H1 (cell line): ENCODE data around the gene ADAD2. TPM values are rescaled to one million over a fixed set of nuclear protein-coding genes. Genes with fewer than 3 reads are reported as not detected.

Experiments used
- CTCF ChIA-PET: fragments of 300-600 bp; sonication (Branson Sonifier 250); formaldehyde crosslinking; loops from one replicate; lab custom pipeline; 2021; ENCODE audit not compliant: partially characterized antibody; lab: Charles Lee
- POLR2A ChIA-PET: fragments of 300-600 bp; sonication (Branson Sonifier 250); formaldehyde crosslinking; loops from one replicate; lab custom pipeline; 2021; ENCODE audit warnings: inconsistent platforms; ENCODE audit not compliant: partially characterized antibody; lab: Charles Lee
- DNase-seq, 2 experiments: peaks; one replicate each; pipeline versions ENCODE4 v3.0.0 to v3.0.0-alpha.2; 2010 to 2022; ENCODE audit warnings: low spot score in 2 of 2, low read depth in 1 of 2, mixed read lengths in 1 of 2
- FAIRE-seq: peaks from 2 replicates; lab custom pipeline; 2011; peaks lifted over from hg19 to GRCh38; lab: Jason Lieb, UNC
- H2AFZ ChIP-seq: 2 replicates; pipeline ENCODE4 v1.8.1; 2012; ENCODE audit warnings: low read length, inconsistent platforms
- H2AK5ac ChIP-seq: 2 replicates; pipeline ENCODE4 v1.6.1; 2013; ENCODE audit warnings: low read depth, low read length
- H2BK120ac ChIP-seq: replicated peaks from 2 replicates; pipeline ENCODE3; 2013; ENCODE audit warnings: low read depth, low read length, inconsistent platforms
- H2BK12ac ChIP-seq: 2 replicates; pipeline ENCODE4 v1.6.1; 2013; ENCODE audit warnings: low read depth, low read length
- H2BK15ac ChIP-seq: 2 replicates; pipeline ENCODE4 v1.6.1; 2013; ENCODE audit warnings: low read length
- H2BK20ac ChIP-seq: 2 replicates; pipeline ENCODE4 v1.6.1; 2013; ENCODE audit warnings: low read length
- H2BK5ac ChIP-seq: 2 replicates; pipeline ENCODE4 v1.6.1; 2013; ENCODE audit warnings: low read depth, low read length
- H3K14ac ChIP-seq: 2 replicates; pipeline ENCODE4 v1.6.1; 2013; ENCODE audit warnings: inconsistent platforms; ENCODE audit not compliant: insufficient read length
- H3K18ac ChIP-seq: 2 replicates; pipeline ENCODE4 v1.6.1; 2013; ENCODE audit warnings: low read length; ENCODE audit errors: extremely low read depth
- H3K23ac ChIP-seq: 2 replicates; pipeline ENCODE4 v1.6.1; 2013; ENCODE audit warnings: inconsistent platforms; ENCODE audit not compliant: insufficient read length
- H3K23me2 ChIP-seq: 2 replicates; pipeline ENCODE4 v1.6.1; 2013; ENCODE audit warnings: low read depth, low read length
- H3K27ac ChIP-seq: 2 replicates; pipeline ENCODE4 v1.6.1; 2011; ENCODE audit warnings: low read depth, low read length, inconsistent platforms
- H3K27me3 ChIP-seq, 4 experiments: replicated peaks in 1 of 4; 1 replicate in 1 of 4; 2 replicates in 3 of 4; pipeline versions ENCODE4 v1.6.1 to v1.8.1; 2011 to 2013; ENCODE audit warnings: low read length in 3 of 4, mild to moderate bottlenecking in 3 of 4, inconsistent platforms in 2 of 4, mixed read lengths in 2 of 4, moderate library complexity in 1 of 4; ENCODE audit not compliant: control insufficient read depth in 3 of 4, insufficient read depth in 3 of 4; ENCODE audit errors: extremely low read depth in 1 of 4
- H3K36me3 ChIP-seq, 4 experiments: 2 replicates each; pipeline versions ENCODE4 v1.6.1 to v1.8.1; 2011 to 2013; ENCODE audit warnings: mild to moderate bottlenecking in 4 of 4, low read length in 3 of 4, moderate library complexity in 2 of 4, control low read depth in 1 of 4, inconsistent platforms in 1 of 4; ENCODE audit not compliant: insufficient read depth in 4 of 4, control insufficient read depth in 2 of 4
- H3K4ac ChIP-seq: replicated peaks from 2 replicates; pipeline ENCODE3; 2013; ENCODE audit warnings: low read length, low read depth, mixed read lengths, inconsistent platforms; ENCODE audit not compliant: insufficient read length
- H3K4me1 ChIP-seq, 4 experiments: replicated peaks in 1 of 4; 1 replicate in 1 of 4; 2 replicates in 3 of 4; pipeline versions ENCODE4 v1.6.1 to v1.8.1; 2011 to 2013; ENCODE audit warnings: low read length in 3 of 4, inconsistent platforms in 2 of 4, mixed read lengths in 1 of 4; ENCODE audit not compliant: insufficient read depth in 4 of 4, control insufficient read depth in 3 of 4
- H3K4me2 ChIP-seq, 2 experiments: 2 replicates each; pipeline versions ENCODE4 v1.6.1 to v1.8.1; 2011 to 2013; ENCODE audit warnings: low read depth in 2 of 2, low read length in 2 of 2, control low read depth in 1 of 2, inconsistent platforms in 1 of 2, mild to moderate bottlenecking in 1 of 2; ENCODE audit not compliant: insufficient read depth in 1 of 2
- H3K4me3 ChIP-seq, 4 experiments: fragments of 200-600, 300-600 bp in 1 of 4; sonication (generic), shearing (Covaris generic), sonication (Bioruptor Twin) in 1 of 4; 2 replicates each; pipeline versions ENCODE4 v1.5.1 to v1.8.1; 2011 to 2016; ENCODE audit warnings: low read length in 4 of 4, low read depth in 3 of 4, control low read depth in 2 of 4, inconsistent platforms in 2 of 4, mild to moderate bottlenecking in 2 of 4, mixed read lengths in 1 of 4, moderate library complexity in 1 of 4; ENCODE audit not compliant: insufficient read depth in 2 of 4; ENCODE audit errors: extremely low read depth in 1 of 4
- H3K56ac ChIP-seq: replicated peaks from 2 replicates; pipeline ENCODE3; 2013; ENCODE audit warnings: low read depth, mild to moderate bottlenecking, mixed read lengths, low read length, inconsistent platforms; ENCODE audit not compliant: insufficient read length
- H3K79me1 ChIP-seq: 2 replicates; pipeline ENCODE4 v1.6.1; 2013; ENCODE audit warnings: low read depth, low read length, control low read depth
- H3K79me2 ChIP-seq, 2 experiments: 2 replicates each; pipeline versions ENCODE4 v1.6.1 to v1.8.1; 2012 to 2013; ENCODE audit warnings: low read length in 2 of 2, mild to moderate bottlenecking in 2 of 2, inconsistent platforms in 1 of 2; ENCODE audit not compliant: insufficient read depth in 2 of 2, control insufficient read depth in 1 of 2
- H3K9ac ChIP-seq, 4 experiments: replicated peaks in 1 of 4; 1 replicate in 1 of 4; 2 replicates in 3 of 4; pipeline versions ENCODE4 v1.6.1 to v1.8.1; 2011 to 2013; ENCODE audit warnings: low read depth in 3 of 4, low read length in 3 of 4, control low read depth in 2 of 4, mild to moderate bottlenecking in 2 of 4, moderate library complexity in 2 of 4, inconsistent platforms in 1 of 4; ENCODE audit errors: extremely low read depth in 1 of 4
- H3K9me3 ChIP-seq, 2 experiments: 2 replicates each; pipeline versions ENCODE4 v1.6.1 to v1.8.1; 2012 to 2013; ENCODE audit warnings: mild to moderate bottlenecking in 2 of 2, moderate library complexity in 2 of 2, control low read depth in 1 of 2, inconsistent platforms in 1 of 2, low read depth in 1 of 2, low read length in 1 of 2, mixed read lengths in 1 of 2; ENCODE audit not compliant: insufficient read depth in 2 of 2
- H4K20me1 ChIP-seq, 2 experiments: replicated peaks in 1 of 2; 2 replicates each; pipeline versions ENCODE3 to v1.8.1; 2011 to 2013; ENCODE audit warnings: inconsistent platforms in 2 of 2, low read length in 2 of 2, mild to moderate bottlenecking in 1 of 2; ENCODE audit not compliant: insufficient read depth in 2 of 2, control insufficient read depth in 1 of 2
- H4K5ac ChIP-seq: 2 replicates; pipeline ENCODE4 v1.6.1; 2013; ENCODE audit warnings: low read length, low read depth, mixed read lengths, inconsistent platforms; ENCODE audit not compliant: insufficient read length
- H4K8ac ChIP-seq: 2 replicates; pipeline ENCODE4 v1.8.0; 2013; ENCODE audit warnings: mild to moderate bottlenecking, moderate library complexity, low read length, inconsistent platforms; ENCODE audit not compliant: insufficient read depth; ENCODE audit errors: extremely low read depth
- H4K91ac ChIP-seq: replicated peaks from 2 replicates; pipeline ENCODE3; 2013; ENCODE audit warnings: low read length, mixed read lengths, inconsistent platforms; ENCODE audit not compliant: insufficient read length
- ATF2 ChIP-seq: IDR thresholded peaks from 2 replicates; pipeline ENCODE4 v1.6.1; 2012; ENCODE audit warnings: low read length, inconsistent platforms
- ATF3 ChIP-seq: IDR thresholded peaks from 2 replicates; pipeline ENCODE4 v1.6.1; 2011; ENCODE audit warnings: low read depth, mild to moderate bottlenecking, low read length; ENCODE audit not compliant: insufficient read depth
- BACH1 ChIP-seq: IDR thresholded peaks from 2 replicates; pipeline ENCODE4 v1.6.1; 2012; ENCODE audit warnings: low read length, improper control_type of control experiment
- CHD1 ChIP-seq: IDR thresholded peaks from 2 replicates; pipeline ENCODE4 v1.6.1; 2012; ENCODE audit warnings: low read depth, low read length, improper control_type of control experiment
- CREB1 ChIP-seq: IDR thresholded peaks from 2 replicates; pipeline ENCODE4 v1.6.1; 2012; ENCODE audit warnings: inconsistent platforms
- NRF1 ChIP-seq: IDR thresholded peaks from 2 replicates; pipeline ENCODE4 v1.6.1; 2011; ENCODE audit warnings: mild to moderate bottlenecking, low read depth, low read length, improper control_type of control experiment
- POLR2AphosphoS5 ChIP-seq: IDR thresholded peaks from 2 replicates; pipeline ENCODE4 v1.6.1; 2011; ENCODE audit warnings: low read depth, low read length
- RFX5 ChIP-seq: IDR thresholded peaks from 2 replicates; pipeline ENCODE4 v1.6.1; 2011; ENCODE audit warnings: low read depth, low read length, improper control_type of control experiment, borderline replicate concordance
- TAF7 ChIP-seq: optimal IDR thresholded peaks from 2 replicates; pipeline ENCODE3; 2011; ENCODE audit warnings: low read depth, mild to moderate bottlenecking, inconsistent platforms, low read length, moderate library complexity, borderline replicate concordance
- TBP ChIP-seq: IDR thresholded peaks from 2 replicates; pipeline ENCODE4 v1.6.1; 2011; ENCODE audit warnings: low read depth, low read length, improper control_type of control experiment
- YY1 ChIP-seq: IDR thresholded peaks from 2 replicates; pipeline ENCODE4 v1.6.1; 2011; ENCODE audit warnings: low read depth, mild to moderate bottlenecking, low read length
- WGBS, 2 experiments: shearing (Covaris generic) in 1 of 2; methylation state at CpG; one replicate each; pipeline versions ENCODE4 v1.1.6 to v1.1.7; 2013 to 2015; ENCODE audit warnings: low lambda C conversion rate in 2 of 2, mixed read lengths in 2 of 2, inconsistent platforms in 1 of 2, low coverage in 1 of 2, missing lambda C conversion rate in 1 of 2; ENCODE audit not compliant: insufficient replicate concordance in 2 of 2, insufficient coverage in 1 of 2, insufficient read length in 1 of 2; ENCODE audit errors: extremely low coverage in 1 of 2, missing lambda C conversion rate in 1 of 2; 5-methylcytosine and 5-hydroxymethylcytosine counted together
- polyA plus RNA-seq, 7 experiments: library from polyadenylated mRNA; depleted of rRNA in 3 of 7; stranded (reverse) in 5 of 7; unstranded in 2 of 7; fragments of >200 nt in 5 of 7; fragments of 200-250 nt in 2 of 7; gene quantifications; 1 replicate in 5 of 7; 2 replicates in 1 of 7; 4 replicates in 1 of 7; pipeline versions ENCODE4 v1.2.1 to v1.2.3, GENCODE V29; 2011 to 2013; ENCODE audit warnings: missing spikeins in 2 of 7, mixed read lengths in 2 of 7
- total RNA-seq: library from RNA; stranded (reverse); fragmentation: NEBNext Ultra II Directional; extraction: Animal tissue kit (Norgen Biotek cat#: 25700); gene quantifications from 2 replicates; pipeline ENCODE4 v1.2.1, GENCODE V29; 2021

ADAD2 gene
- total and polyA plus RNA-seq, 2 of the 8 experiments (the other 6 are each of a cell fraction or from before 2014, with no cell fraction given): 1.2 to 1.3 TPM

DNA sequence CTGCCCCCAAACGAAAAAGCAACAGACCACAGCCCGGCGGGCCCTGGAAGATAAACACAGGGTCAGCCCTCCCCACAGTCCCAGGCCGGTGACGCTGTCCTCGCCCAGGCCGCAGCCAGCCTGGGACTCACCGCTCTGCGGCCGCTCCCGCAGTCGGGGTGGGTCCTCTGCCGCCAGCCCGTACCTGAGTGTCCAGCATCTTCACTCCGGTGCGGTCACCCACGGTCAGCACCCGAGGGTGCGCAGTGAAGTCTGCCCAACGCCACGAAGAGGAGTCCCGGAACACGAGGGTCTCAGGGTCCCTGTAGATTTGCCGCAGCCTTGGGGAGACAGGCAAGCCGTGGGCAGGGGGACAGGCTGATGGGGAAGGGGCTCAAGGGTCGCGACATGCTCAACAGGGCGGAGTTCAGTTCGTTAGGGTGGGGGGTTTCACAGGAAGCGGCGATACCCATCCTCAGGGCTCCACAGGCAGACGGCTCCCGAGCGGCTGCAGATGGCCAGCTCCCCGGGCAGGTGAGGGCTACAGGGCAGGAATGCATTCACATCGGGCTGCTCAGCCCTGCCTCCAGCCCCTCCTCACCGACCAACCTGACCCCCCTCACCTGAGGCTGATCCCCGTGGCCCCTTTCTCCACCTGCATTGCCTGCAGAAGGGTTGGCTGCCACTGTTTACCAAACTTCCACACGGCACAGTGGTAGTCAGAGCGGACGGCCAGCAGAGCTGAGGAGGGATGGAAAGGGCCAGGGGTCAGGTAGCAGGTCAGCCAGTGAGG, 9.6 kb upstream of the ADAD2 start:
- Histone ChIP-seq H2BK15ac (no peak overlapping the region), H3K79me2 (peaks cover 0 to 27% of the 10 kb centered on the region in 2 experiments; a peak in 2 of 4 replicates), H3K4me2 (no peak overlapping the region), H3K9me3 (no peaks in the 10 kb centered on the region), H4K8ac (no peak overlapping the region), H3K4ac (no peak overlapping the region), H3K27ac (no peak overlapping the region), H2BK20ac (no peak overlapping the region), H2AK5ac (no peak overlapping the region), H3K56ac (no peak overlapping the region), H4K5ac (no peak overlapping the region), H3K9ac (no peak overlapping the region), H3K18ac (no peak overlapping the region), H2BK120ac (no peak overlapping the region), H3K36me3 (peaks cover 6 to 48% (median 35%) of the 10 kb centered on the region in 4 experiments), H4K20me1 (peaks cover 11 to 14% of the 10 kb centered on the region in 2 experiments), H3K23ac (no peak overlapping the region), H3K27me3 (no peaks in the 10 kb centered on the region), H2AFZ (no peak overlapping the region), H3K14ac (no peak overlapping the region), H2BK5ac (no peak overlapping the region), H3K23me2 (peaks cover 4% of the 10 kb centered on the region; the same call in 1 of the 2 replicates), H4K91ac (no peak overlapping the region), H3K4me1 (peaks cover 0 to 2% (median 0%) of the 10 kb centered on the region in 4 experiments; a peak in 2 of 7 replicates), H2BK12ac (no peak overlapping the region), H3K4me3 (no peak overlapping the region), H3K79me1 (peaks cover 12% of the 10 kb centered on the region)
- 92% methylated on average over 30 of the region's 41 CpGs; no CpG with 5 or more reads in 1 of the 2 experiments for WGBS, 2 experiments
- CTCF ChIA-PET: interaction anchor here (1.4 to 8.9 kb wide), 3 partner anchors 9 to 126 kb away, joined by 3 to 93 read pairs (median 5); no protein-coding TSS in a partner anchor
- DNase-seq: no peak
- FAIRE-seq: no peak
- POLR2A ChIA-PET: interaction anchor here (2.2 to 5.9 kb wide), 2 partner anchors 8 to 13 kb away, joined by 6 to 35 read pairs; no protein-coding TSS in a partner anchor
- TF ChIP-seq TAF7 (no peak), CHD1 (no peak), NRF1 (no peak), YY1 (no peak), RFX5 (no peak), ATF3 (no peak), BACH1 (no peak), CREB1 (no peak), ATF2 (no peak), POLR2AphosphoS5 (no peak), TBP (no peak)
